HepG2 (cell line): ENCODE measurements around the gene EPHA1. TPM values are rescaled to one million over a fixed set of nuclear protein-coding genes. Genes with fewer than 3 reads are reported as not detected.

Experiments used
- ARID2 ChIP-seq: sonication (generic); formaldehyde crosslinking; IDR thresholded peaks from 2 replicates; pipeline ENCODE4 v1.8.1; 2022; ENCODE audit warnings: mild to moderate bottlenecking, missing genetic modification reagents, borderline replicate concordance
- DPF2 ChIP-seq: sonication (generic); formaldehyde crosslinking; IDR thresholded peaks from 2 replicates; pipeline ENCODE4 v1.4.0; 2020; ENCODE audit warnings: mild to moderate bottlenecking, low read depth, missing genetic modification reagents, borderline replicate concordance
- DZIP1 ChIP-seq: sonication (generic); formaldehyde crosslinking; IDR thresholded peaks from 2 replicates; pipeline ENCODE4 v1.5.0; 2020; ENCODE audit warnings: mild to moderate bottlenecking, missing genetic modification reagents
- E2F1 ChIP-seq: sonication (generic); formaldehyde crosslinking; IDR thresholded peaks from 2 replicates; pipeline ENCODE4 v1.5.0; 2020; ENCODE audit warnings: missing genetic modification reagents
- GRHL1 ChIP-seq: sonication (generic); formaldehyde crosslinking; conservative IDR thresholded peaks from 2 replicates; pipeline ENCODE4 v1.8.0; 2022; ENCODE audit warnings: missing genetic modification reagents
- KLF12 ChIP-seq: sonication (generic); formaldehyde crosslinking; IDR thresholded peaks from 2 replicates; pipeline ENCODE4 v1.4.0; 2020; ENCODE audit warnings: missing genetic modification reagents, borderline replicate concordance
- MTA3 ChIP-seq: sonication (generic); formaldehyde crosslinking; IDR thresholded peaks from 2 replicates; pipeline ENCODE4 v1.4.0; 2020; ENCODE audit warnings: missing genetic modification reagents
- PLSCR1 ChIP-seq: sonication (generic); formaldehyde crosslinking; IDR thresholded peaks from 2 replicates; pipeline ENCODE4 v1.5.0; 2020; ENCODE audit warnings: missing genetic modification reagents, mild to moderate bottlenecking, borderline replicate concordance
- SRF ChIP-seq: IDR thresholded peaks from 2 replicates; pipeline ENCODE4 v1.6.1; 2011; ENCODE audit warnings: mild to moderate bottlenecking, low read depth, low read length, moderate library complexity
- TCF7L2 ChIP-seq: IDR thresholded peaks from 2 replicates; pipeline ENCODE4 v1.6.1; 2011; ENCODE audit warnings: mild to moderate bottlenecking, low read depth, low read length, moderate library complexity
- THAP7 ChIP-seq: sonication (generic); formaldehyde crosslinking; IDR thresholded peaks from 2 replicates; pipeline ENCODE4 v1.8.1; 2023; ENCODE audit warnings: mild to moderate bottlenecking, missing genetic modification reagents
- ZMAT5 ChIP-seq: sonication (generic); formaldehyde crosslinking; IDR thresholded peaks from 2 replicates; pipeline ENCODE4 v1.5.0; 2020; ENCODE audit warnings: mild to moderate bottlenecking, low read depth, missing genetic modification reagents, borderline replicate concordance
- ZNF282 ChIP-seq: fragments of 450-650 bp; IDR thresholded peaks from 2 replicates; pipeline ENCODE4 v1.6.1; 2018; ENCODE audit not compliant: partially characterized antibody
- ZNF556 ChIP-seq: sonication (generic); formaldehyde crosslinking; IDR thresholded peaks from 2 replicates; pipeline ENCODE4 v1.4.0; 2020; ENCODE audit warnings: mild to moderate bottlenecking, missing genetic modification reagents, borderline replicate concordance
- ZNF639 ChIP-seq: conservative IDR thresholded peaks from 2 replicates; pipeline ENCODE4 v1.6.1; 2018; ENCODE audit warnings: missing genetic modification reagents
- ZNF766 ChIP-seq: sonication (generic); formaldehyde crosslinking; IDR thresholded peaks from 2 replicates; pipeline ENCODE4 v1.5.0; 2020; ENCODE audit warnings: missing genetic modification reagents, borderline replicate concordance
- ZNF790 ChIP-seq: sonication (generic); formaldehyde crosslinking; IDR thresholded peaks from 2 replicates; pipeline ENCODE4 v1.8.0; 2022; ENCODE audit warnings: missing genetic modification reagents, mild to moderate bottlenecking, borderline replicate concordance
- polyA plus RNA-seq, 8 experiments: library from polyadenylated mRNA; depleted of rRNA in 3 of 8; stranded (reverse) in 7 of 8; unstranded in 1 of 8; fragments of >200 nt; fragmentation: Illumina TruSeq in 4 of 8; extraction: Trizol in 4 of 8; gene quantifications; 2 replicates each; pipeline versions ENCODE4 v1.2.1 to v1.2.3, GENCODE V29; 2011 to 2016; ENCODE audit warnings: low read depth in 4 of 8, missing spikeins in 1 of 8, mixed read lengths in 1 of 8; ENCODE audit not compliant: insufficient read depth in 1 of 8
- total RNA-seq, 5 experiments: library from RNA; depleted of rRNA; stranded (reverse); fragments of >200 nt; fragmentation: Illumina TruSeq; extraction: Trizol; gene quantifications; 2 replicates each; pipeline ENCODE4 v1.2.3, GENCODE V29; 2016; ENCODE audit warnings: low read depth in 1 of 5

EPHA1 gene
- total and polyA plus RNA-seq, 2 of the 13 experiments (the other 11 are each of a cell fraction or from before 2014, with no cell fraction given), result 4.6 to 17.1 TPM

GRCh38 chr7:143399642-143400041, 9.0 kb downstream of the EPHA1 start (continued):
- no peak for TF ChIP-seq ZNF556 (CRISPR knock-in tag)
- no peak for TF ChIP-seq ZMAT5 (CRISPR knock-in tag)
- TF ChIP-seq ZNF639, result no peak
- no peak for TF ChIP-seq KLF12
- TF ChIP-seq GRHL1 (CRISPR knock-in tag), result no peak
- TF ChIP-seq E2F1 (CRISPR knock-in tag), result no peak
- TF ChIP-seq ZNF790 (CRISPR knock-in tag), result no peak
- no peak for TF ChIP-seq ARID2 (CRISPR knock-in tag)
- TF ChIP-seq PLSCR1 (CRISPR knock-in tag), result no peak
- no peak for TF ChIP-seq SRF
- TF ChIP-seq MTA3 (CRISPR knock-in tag), result no peak
- TF ChIP-seq ZNF282, result no peak
- TF ChIP-seq TCF7L2, result no peak
- TF ChIP-seq DPF2 (CRISPR knock-in tag), result no peak
- no peak for TF ChIP-seq THAP7 (CRISPR knock-in tag)
- TF ChIP-seq ZNF766 (CRISPR knock-in tag), result no peak
- TF ChIP-seq DZIP1 (CRISPR knock-in tag), result no peak
- TF ChIP-seq, all 625 proteins: peak for 0
